ENCODE results near the gene HSPB6. TPM values are rescaled to one million over a fixed set of nuclear protein-coding genes. Genes with fewer than 3 reads are reported as not detected.

The HSPB6 gene
- total RNA-seq, 2 donors from 2014 or later: 78.6 to 130 TPM

DNA sequence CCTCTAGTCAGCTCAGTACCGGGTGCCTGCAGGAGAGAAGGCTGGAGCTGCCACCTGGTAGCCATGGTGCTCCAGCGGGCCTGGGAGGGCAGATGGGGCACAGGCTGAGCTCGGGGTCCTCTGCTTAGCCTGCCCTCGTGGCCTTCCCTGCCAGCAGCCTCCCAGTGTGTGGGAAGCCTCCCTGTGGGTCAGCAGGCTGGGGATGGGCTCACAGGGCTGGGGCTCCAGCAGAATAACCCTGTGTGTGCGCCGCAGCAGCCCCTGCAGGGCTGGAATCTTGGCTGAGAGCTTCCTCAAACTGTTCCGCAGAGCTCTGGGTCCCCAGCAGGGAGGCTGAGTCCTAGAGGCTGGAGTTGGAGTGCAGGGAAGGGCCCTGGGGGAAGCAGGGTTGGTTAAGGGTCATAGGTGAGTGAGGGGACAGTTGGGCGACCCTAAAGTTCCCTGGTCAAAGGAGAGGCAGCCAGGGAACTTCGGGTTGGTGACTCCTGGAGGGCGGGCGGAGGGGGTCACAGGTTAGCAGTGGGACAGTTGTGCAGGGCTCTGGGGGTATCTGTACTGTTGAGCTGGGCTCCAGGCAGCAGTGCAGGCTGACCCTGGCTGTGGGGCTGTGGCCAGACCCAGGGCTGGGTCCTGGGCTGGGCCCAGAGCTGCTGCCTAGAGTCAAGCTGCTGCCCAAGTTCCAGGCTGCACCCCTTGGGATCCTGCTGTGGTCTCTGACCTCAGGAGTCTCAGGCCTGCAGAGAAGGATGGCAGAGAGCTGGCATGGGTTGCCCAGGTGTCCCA, 32.6 kb upstream of the HSPB6 start:
- H3K27me3 ChIP-seq (replicated peaks; ENCODE audit: insufficient read depth): no peaks in the 10 kb centered on the region

DNA sequence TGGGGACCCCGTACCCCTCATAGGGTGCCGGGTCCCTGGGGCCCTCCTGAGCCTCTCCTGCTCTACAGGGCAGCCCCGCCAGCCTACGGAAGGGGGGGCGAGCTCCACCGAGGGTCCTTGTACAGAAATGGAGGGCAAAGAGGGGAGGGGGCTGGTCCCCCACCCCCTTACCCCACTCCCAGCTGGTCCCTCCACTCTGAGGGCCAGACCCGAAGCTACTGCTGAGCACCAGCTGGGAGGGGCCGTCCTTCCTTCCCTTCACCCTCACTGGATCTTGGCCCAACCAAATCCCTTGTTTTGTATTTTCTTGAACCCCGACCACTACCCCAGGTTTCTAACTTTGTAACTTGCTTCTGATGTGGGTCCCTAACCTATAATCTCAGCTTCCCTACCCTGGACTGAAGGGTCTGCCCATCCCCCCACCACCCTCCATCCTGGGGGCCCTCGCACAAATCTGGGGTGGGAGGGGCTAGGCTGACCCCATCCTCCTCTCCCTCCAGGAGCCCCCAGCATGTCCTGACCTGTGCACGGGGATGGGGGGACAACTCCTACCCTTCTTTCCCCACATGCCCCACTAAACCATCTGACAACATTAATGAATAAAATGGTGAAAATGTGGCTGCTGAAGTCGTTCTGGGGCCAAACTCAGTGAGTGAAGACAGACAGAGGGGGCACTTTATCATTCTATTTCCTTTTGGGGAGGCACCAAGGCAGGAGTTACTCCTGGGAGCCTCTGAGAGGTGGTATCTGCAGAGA, 31.6 kb upstream of the HSPB6 start:
- no peaks in the 10 kb centered on the region for H3K27me3 ChIP-seq (replicated peaks; ENCODE audit: insufficient read depth)
- H3K4me1 ChIP-seq (ENCODE audit: control insufficient read depth in 1 of 2, low read depth in 2 of 2): no peaks in the 10 kb centered on the region
- H3K4me3 ChIP-seq: no peak overlapping the region
- DNase-seq (ENCODE audit: low spot score) (no peak), ATAC-seq (ENCODE audit: insufficient number of reproducible peaks, low FRiP score, low read depth) (no peak)
- no peak for TF ChIP-seq CTCF (IDR thresholded peaks at IDR 0.05)
- no peaks in the 10 kb centered on the region for H3K9me3 ChIP-seq
- no peak overlapping the region for H3K27ac ChIP-seq
- peaks cover 8% of the 10 kb centered on the region for H3K36me3 ChIP-seq

More for the DNA sequence above, 32.6 kb upstream of the HSPB6 start:
- Histone ChIP-seq H3K4me3 (no peak overlapping the region), H3K27ac (no peak overlapping the region), H3K9me3 (no peaks in the 10 kb centered on the region), H3K36me3 (peaks cover 8% of the 10 kb centered on the region), H3K4me1 (ENCODE audit: control insufficient read depth in 1 of 2, low read depth in 2 of 2) (no peaks in the 10 kb centered on the region)
- TF ChIP-seq CTCF (IDR thresholded peaks at IDR 0.05): no peak
- DNase-seq (ENCODE audit: low spot score) (no peak), ATAC-seq (ENCODE audit: insufficient number of reproducible peaks, low FRiP score, low read depth) (no peak)

GRCh38 chr19:35787227-35787799, 30.5 kb upstream of the HSPB6 start:
- Histone ChIP-seq H3K27ac (no peak overlapping the region), H3K4me1 (ENCODE audit: control insufficient read depth in 1 of 2, low read depth in 2 of 2) (no peaks in the 10 kb centered on the region), H3K9me3 (no peaks in the 10 kb centered on the region), H3K27me3 (replicated peaks; ENCODE audit: insufficient read depth) (no peaks in the 10 kb centered on the region), H3K36me3 (peaks cover 10% of the 10 kb centered on the region), H3K4me3 (no peak overlapping the region)
- DNase-seq (ENCODE audit: low spot score) (no peak), ATAC-seq (ENCODE audit: insufficient number of reproducible peaks, low FRiP score, low read depth) (no peak)
- no peak for TF ChIP-seq CTCF (IDR thresholded peaks at IDR 0.05)

DNA sequence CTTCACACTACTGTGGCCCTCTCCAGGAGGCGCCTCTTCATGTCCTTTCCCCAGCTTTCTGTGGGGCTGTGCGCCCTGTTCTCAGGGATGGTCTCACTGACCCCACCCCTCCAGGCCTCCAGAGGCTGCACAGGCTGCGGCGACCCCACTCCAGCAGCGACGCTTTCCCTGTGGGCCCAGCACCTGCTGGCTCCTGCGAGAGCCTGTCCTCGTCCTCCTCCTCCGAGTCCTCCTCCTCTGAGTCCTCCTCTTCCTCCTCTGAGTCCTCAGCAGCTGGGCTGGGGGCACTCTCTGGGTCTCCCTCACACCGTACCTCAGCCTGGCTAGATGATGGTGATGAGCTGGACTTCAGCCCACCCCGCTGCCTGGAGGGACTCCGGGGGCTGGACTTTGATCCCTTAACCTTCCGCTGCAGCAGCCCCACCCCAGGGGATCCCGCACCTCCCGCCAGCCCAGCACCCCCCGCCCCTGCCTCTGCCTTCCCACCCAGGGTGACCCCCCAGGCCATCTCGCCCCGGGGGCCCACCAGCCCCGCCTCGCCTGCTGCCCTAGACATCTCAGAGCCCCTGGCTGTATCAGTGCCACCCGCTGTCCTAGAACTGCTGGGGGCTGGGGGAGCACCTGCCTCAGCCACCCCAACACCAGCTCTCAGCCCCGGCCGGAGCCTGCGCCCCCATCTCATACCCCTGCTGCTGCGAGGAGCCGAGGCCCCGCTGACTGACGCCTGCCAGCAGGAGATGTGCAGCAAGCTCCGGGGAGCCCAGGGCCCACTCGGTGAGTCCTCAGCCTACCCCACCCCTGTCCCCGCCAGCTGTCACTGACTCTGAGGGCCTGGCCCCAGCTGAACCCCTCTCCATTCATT, 29.7 kb upstream of the HSPB6 start:
- Histone ChIP-seq H3K36me3 (peaks cover 14% of the 10 kb centered on the region), H3K9me3 (no peaks in the 10 kb centered on the region), H3K4me1 (ENCODE audit: control insufficient read depth in 1 of 2, low read depth in 2 of 2) (no peaks in the 10 kb centered on the region), H3K27me3 (replicated peaks; ENCODE audit: insufficient read depth) (no peaks in the 10 kb centered on the region), H3K27ac (no peak overlapping the region), H3K4me3 (no peak overlapping the region)
- DNase-seq (ENCODE audit: low spot score) (no peak), ATAC-seq (ENCODE audit: insufficient number of reproducible peaks, low FRiP score, low read depth) (no peak)
- TF ChIP-seq CTCF (IDR thresholded peaks at IDR 0.05): no peak

Measured in thoracic aorta (tissue), 2 donors.